A673 (cell line): ENCODE measurements around the gene ZNF738. TPM values are rescaled to one million over a fixed set of nuclear protein-coding genes. Genes with fewer than 3 reads are reported as not detected.

Source experiments
- BruUV-seq: library from RNA; stranded (reverse); fragments of 400-500 nt; replicated peaks from 2 replicates; lab custom pipeline; 2021; lab: Mats Ljungman, UMichigan
- CTCF ChIA-PET: fragments of 300-600 bp; sonication (Branson Sonifier 250); formaldehyde crosslinking; loops from one replicate; lab custom pipeline; 2022; ENCODE audit warnings: antibody characterized with exemption; lab: Charles Lee
- POLR2A ChIA-PET: fragments of 300-600 bp; sonication (Branson Sonifier 250); formaldehyde crosslinking; loops from one replicate; lab custom pipeline; 2022; ENCODE audit warnings: antibody characterized with exemption; ENCODE audit not compliant: low non-redundant PET; lab: Charles Lee
- DNase-seq: peaks from one replicate; pipeline ENCODE4 v3.0.0-alpha.2; 2015; ENCODE audit warnings: low spot score
- H3K27ac ChIP-seq: fragments of 200-600 bp; sonication (generic); 2 replicates; pipeline ENCODE4 v1.5.1; 2016; ENCODE audit warnings: mixed run types, low read depth, mild to moderate bottlenecking, mixed read lengths, antibody characterized with exemption, low read length; ENCODE audit not compliant: poor library complexity, severe bottlenecking
- H3K27me3 ChIP-seq: fragments of 200-600 bp; sonication (generic); replicated peaks from 2 replicates; pipeline ENCODE4 v1.6.1; 2017; ENCODE audit warnings: mixed run types, low read depth, mild to moderate bottlenecking, mixed read lengths, antibody characterized with exemption, low read length; ENCODE audit not compliant: insufficient read depth, poor library complexity
- H3K36me3 ChIP-seq: fragments of 200-600 bp; sonication (generic); 2 replicates; pipeline ENCODE4 v1.6.1; 2016; ENCODE audit warnings: mixed run types, mild to moderate bottlenecking, mixed read lengths, antibody characterized with exemption, low read length; ENCODE audit not compliant: insufficient read depth, poor library complexity, severe bottlenecking
- H3K4me1 ChIP-seq: fragments of 200-600 bp; sonication (generic); 2 replicates; pipeline ENCODE4 v1.6.1; 2017; ENCODE audit warnings: mixed run types, mild to moderate bottlenecking, mixed read lengths, antibody characterized with exemption, low read length; ENCODE audit not compliant: insufficient read depth, poor library complexity, severe bottlenecking
- H3K4me3 ChIP-seq: fragments of 200-600 bp; sonication (generic); 2 replicates; pipeline ENCODE4 v1.5.1; 2016; ENCODE audit warnings: low read depth, mixed run types, mild to moderate bottlenecking, mixed read lengths, low read length; ENCODE audit not compliant: poor library complexity, severe bottlenecking
- H3K9me3 ChIP-seq: fragments of 200-600 bp; sonication (generic); 2 replicates; pipeline ENCODE4 v1.6.1; 2016; ENCODE audit warnings: mixed run types, low read depth, mild to moderate bottlenecking, mixed read lengths, antibody characterized with exemption, low read length; ENCODE audit not compliant: poor library complexity, severe bottlenecking
- CTCF ChIP-seq: fragments of 300-800, 200-600 bp; sonication (generic); conservative IDR thresholded peaks from 2 replicates; pipeline ENCODE4 v1.5.1; 2017; ENCODE audit warnings: low read depth, mild to moderate bottlenecking, antibody characterized with exemption, low read length, moderate library complexity, mixed read lengths
- EZH2 ChIP-seq: fragments of 200-600 bp; sonication (generic); IDR thresholded peaks from 2 replicates; pipeline ENCODE4 v1.6.1; 2017; ENCODE audit warnings: borderline replicate concordance, low read depth, mild to moderate bottlenecking, mixed read lengths, antibody characterized with exemption, low read length; ENCODE audit not compliant: poor library complexity, severe bottlenecking
- intact Hi-C: fragments of 100-400 bp; cut with micrococcal nuclease; formaldehyde crosslinking; loops from one replicate; pipeline ENCODE4 v1.10.0; 2022; ENCODE audit not compliant: unreplicated experiment
- total RNA-seq: library from RNA; stranded (reverse); gene quantifications from 2 replicates; pipeline ENCODE4 v1.2.3, GENCODE V29; 2021

ZNF738 gene
- total RNA-seq, 1 experiment from 2014 or later = 27.2 TPM

- no peaks in the 10 kb centered on the region for H3K4me1 ChIP-seq
- TF ChIP-seq EZH2 = no peak
- TF ChIP-seq CTCF = no peak
- DNase-seq = no peak
- no TSS peak for BruUV-seq
- H3K27me3 ChIP-seq = no peaks in the 10 kb centered on the region
- ChIA-PET POLR2A (no interaction called here), CTCF (interaction anchor here (0.7 kb wide), 1 partner anchor 997 kb away, joined by 3 read pairs; no protein-coding TSS in a partner anchor)
- H3K27ac ChIP-seq = no peak overlapping the region
- H3K36me3 ChIP-seq = no peaks in the 10 kb centered on the region
- H3K9me3 ChIP-seq = peaks cover 58% of the 10 kb centered on the region
- H3K4me3 ChIP-seq = no peak overlapping the region
- intact Hi-C loops = no loop called here
Measured at GRCh38 chr19:21423057-21424041, 64.5 kb downstream of the ZNF738 start.

Other genes starting within 250 kb of the ZNF738 start
- gene ZNF431, start 217.0 kb upstream of the ZNF738 start, total RNA-seq = 16.6 and 17.5 TPM in 2 replicates
- 9.4 and 9.7 TPM in 2 replicates for gene ZNF708, start 29.6 kb upstream of the ZNF738 start, total RNA-seq
- gene ZNF493, start 38.1 kb downstream of the ZNF738 start, total RNA-seq = 5.5 and 5.7 TPM in 2 replicates
- gene ZNF429, start 146.6 kb downstream of the ZNF738 start, total RNA-seq = 0.90 TPM in 1 of 2 replicates, not detected in the other